Ascending aorta (tissue), 2 donors: ENCODE measurements around the gene DAGLB. TPM values are rescaled to one million over a fixed set of nuclear protein-coding genes. Genes with fewer than 3 reads are reported as not detected.

ENCODE experiments used
- DNase-seq, 2 donors: peaks; one replicate each; pipeline ENCODE4 v3.0.0-alpha.2; 2019; ENCODE audit warnings: low spot score in 2 of 2
- H3K27ac ChIP-seq, 2 donors: fragments of 200-600 bp; sonication (generic); one replicate each; pipeline ENCODE4 v1.5.1; 2016 to 2017; ENCODE audit warnings: mild to moderate bottlenecking in 1 of 2
- H3K27me3 ChIP-seq: fragments of 200-600 bp; sonication (generic); one replicate; pipeline ENCODE4 v1.5.1; 2017
- H3K36me3 ChIP-seq, 2 donors: fragments of 200-600 bp; sonication (generic); one replicate each; pipeline ENCODE4 v1.5.1; 2016
- H3K4me1 ChIP-seq, 2 donors: fragments of 200-600 bp; sonication (generic); one replicate each; pipeline ENCODE4 v1.5.1; 2016 to 2017; ENCODE audit warnings: mild to moderate bottlenecking in 1 of 2
- H3K4me3 ChIP-seq, 2 donors: fragments of 200-600 bp; sonication (generic); one replicate each; pipeline ENCODE4 v1.5.1; 2016 to 2017; ENCODE audit warnings: mild to moderate bottlenecking in 1 of 2
- H3K9me3 ChIP-seq, 2 donors: fragments of 200-600 bp; sonication (generic); one replicate each; pipeline ENCODE4 v1.5.1; 2016
- intact Hi-C: fragments of 100-400 bp; cut with DNase I; formaldehyde crosslinking; loops from one replicate; pipeline ENCODE4 v1.15.1; 2023
- total RNA-seq: library from RNA; depleted of rRNA; stranded (reverse); fragments of >200 nt; gene quantifications from one replicate; pipeline ENCODE4 v1.1.0, GENCODE V29; 2016
- TF ChIP-seq, protein P1 (sequence below), 3 experiments: fragments of 200-600 bp in 2 of 3; fragments of 450-650 bp in 1 of 3; sonication (generic) in 2 of 3; IDR thresholded peaks; one replicate each; pipeline ENCODE4 v1.5.1; 2016 to 2019; ENCODE audit warnings: antibody characterized with exemption in 3 of 3, mild to moderate bottlenecking in 1 of 3, moderate library complexity in 1 of 3

DAGLB gene, protein sequence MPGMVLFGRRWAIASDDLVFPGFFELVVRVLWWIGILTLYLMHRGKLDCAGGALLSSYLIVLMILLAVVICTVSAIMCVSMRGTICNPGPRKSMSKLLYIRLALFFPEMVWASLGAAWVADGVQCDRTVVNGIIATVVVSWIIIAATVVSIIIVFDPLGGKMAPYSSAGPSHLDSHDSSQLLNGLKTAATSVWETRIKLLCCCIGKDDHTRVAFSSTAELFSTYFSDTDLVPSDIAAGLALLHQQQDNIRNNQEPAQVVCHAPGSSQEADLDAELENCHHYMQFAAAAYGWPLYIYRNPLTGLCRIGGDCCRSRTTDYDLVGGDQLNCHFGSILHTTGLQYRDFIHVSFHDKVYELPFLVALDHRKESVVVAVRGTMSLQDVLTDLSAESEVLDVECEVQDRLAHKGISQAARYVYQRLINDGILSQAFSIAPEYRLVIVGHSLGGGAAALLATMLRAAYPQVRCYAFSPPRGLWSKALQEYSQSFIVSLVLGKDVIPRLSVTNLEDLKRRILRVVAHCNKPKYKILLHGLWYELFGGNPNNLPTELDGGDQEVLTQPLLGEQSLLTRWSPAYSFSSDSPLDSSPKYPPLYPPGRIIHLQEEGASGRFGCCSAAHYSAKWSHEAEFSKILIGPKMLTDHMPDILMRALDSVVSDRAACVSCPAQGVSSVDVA
- total RNA-seq, result 5.2 TPM

DNA sequence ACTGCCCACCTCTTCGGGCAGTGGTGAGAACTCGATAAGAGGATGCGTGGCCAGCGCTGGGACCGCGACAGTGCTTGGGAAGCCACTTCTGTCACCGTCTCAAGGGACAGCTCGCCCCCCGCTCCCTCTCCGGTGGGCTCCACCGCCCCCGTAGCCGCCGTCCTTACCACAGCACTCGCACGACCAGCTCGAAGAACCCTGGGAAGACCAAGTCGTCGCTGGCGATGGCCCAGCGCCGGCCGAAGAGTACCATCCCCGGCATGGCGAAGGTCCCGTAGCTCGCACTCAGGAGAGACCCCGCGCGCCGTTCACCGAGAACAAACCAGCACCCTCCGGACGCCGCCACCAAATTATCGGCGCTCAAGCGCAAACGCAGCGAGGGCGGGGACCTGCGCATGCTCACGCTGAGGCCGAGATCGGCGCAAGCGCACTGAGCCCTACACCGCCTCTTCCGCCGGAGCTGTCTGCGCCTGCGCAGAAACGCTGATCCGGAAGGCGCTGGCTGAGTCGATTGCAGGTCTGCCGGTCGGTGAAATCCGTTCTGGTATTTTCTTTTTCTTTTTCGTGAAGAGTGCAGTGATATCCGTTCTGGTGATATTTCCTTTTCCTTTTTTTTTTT, at the start of gene DAGLB:
DAGLB (minus strand) TSS at position 374 of the 619 bp plus-strand sequence; CDS start at position 262, 112 bp downstream.
- H3K4me1 ChIP-seq, result peaks cover 0 to 4% of the 10 kb centered on the region in 2 donors
- DNase-seq, result peak; percentile 53 to 93
- peak within 1 kb of the TSS; percentile 88 to 95 for H3K27ac ChIP-seq
- TF ChIP-seq, protein P1, sequence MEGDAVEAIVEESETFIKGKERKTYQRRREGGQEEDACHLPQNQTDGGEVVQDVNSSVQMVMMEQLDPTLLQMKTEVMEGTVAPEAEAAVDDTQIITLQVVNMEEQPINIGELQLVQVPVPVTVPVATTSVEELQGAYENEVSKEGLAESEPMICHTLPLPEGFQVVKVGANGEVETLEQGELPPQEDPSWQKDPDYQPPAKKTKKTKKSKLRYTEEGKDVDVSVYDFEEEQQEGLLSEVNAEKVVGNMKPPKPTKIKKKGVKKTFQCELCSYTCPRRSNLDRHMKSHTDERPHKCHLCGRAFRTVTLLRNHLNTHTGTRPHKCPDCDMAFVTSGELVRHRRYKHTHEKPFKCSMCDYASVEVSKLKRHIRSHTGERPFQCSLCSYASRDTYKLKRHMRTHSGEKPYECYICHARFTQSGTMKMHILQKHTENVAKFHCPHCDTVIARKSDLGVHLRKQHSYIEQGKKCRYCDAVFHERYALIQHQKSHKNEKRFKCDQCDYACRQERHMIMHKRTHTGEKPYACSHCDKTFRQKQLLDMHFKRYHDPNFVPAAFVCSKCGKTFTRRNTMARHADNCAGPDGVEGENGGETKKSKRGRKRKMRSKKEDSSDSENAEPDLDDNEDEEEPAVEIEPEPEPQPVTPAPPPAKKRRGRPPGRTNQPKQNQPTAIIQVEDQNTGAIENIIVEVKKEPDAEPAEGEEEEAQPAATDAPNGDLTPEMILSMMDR (IDR thresholded peaks at IDR 0.05), result no peak
- H3K9me3 ChIP-seq, result no peaks in the 10 kb centered on the region
- no peaks in the 10 kb centered on the region for H3K27me3 ChIP-seq
- intact Hi-C loops, result loop anchor here (10.0 kb wide), 1 partner anchor 283 kb away; no protein-coding TSS in a partner anchor
- H3K4me3 ChIP-seq, result peak within 1 kb of the TSS; percentile 89 to 98
- H3K36me3 ChIP-seq, result peaks cover 4 to 16% of the 10 kb centered on the region in 2 donors

DNA sequence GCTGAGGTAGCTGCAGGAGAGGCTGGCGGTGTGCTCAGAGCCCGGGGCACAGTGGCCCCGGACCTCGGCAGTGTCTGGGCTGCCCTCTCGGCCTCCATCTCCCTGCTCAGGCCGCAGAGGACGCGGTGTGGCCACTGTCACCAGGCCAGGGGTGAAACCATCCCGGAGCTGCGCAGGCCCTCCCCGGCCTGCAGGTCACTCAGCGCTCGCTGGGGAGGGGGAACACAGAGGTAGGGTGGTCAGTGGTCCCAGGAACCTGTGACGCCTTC, 49.8 kb upstream of the DAGLB start:
- TF ChIP-seq, protein P1 (IDR thresholded peaks at IDR 0.05), result no peak
- intact Hi-C loops, result no loop called here
- no peak overlapping the region for H3K4me3 ChIP-seq
- H3K36me3 ChIP-seq, result no peaks in the 10 kb centered on the region
- no peaks in the 10 kb centered on the region for H3K4me1 ChIP-seq
- H3K27ac ChIP-seq, result no peak overlapping the region
- DNase-seq, result no peak
- H3K27me3 ChIP-seq, result no peaks in the 10 kb centered on the region
- no peaks in the 10 kb centered on the region for H3K9me3 ChIP-seq

DNA sequence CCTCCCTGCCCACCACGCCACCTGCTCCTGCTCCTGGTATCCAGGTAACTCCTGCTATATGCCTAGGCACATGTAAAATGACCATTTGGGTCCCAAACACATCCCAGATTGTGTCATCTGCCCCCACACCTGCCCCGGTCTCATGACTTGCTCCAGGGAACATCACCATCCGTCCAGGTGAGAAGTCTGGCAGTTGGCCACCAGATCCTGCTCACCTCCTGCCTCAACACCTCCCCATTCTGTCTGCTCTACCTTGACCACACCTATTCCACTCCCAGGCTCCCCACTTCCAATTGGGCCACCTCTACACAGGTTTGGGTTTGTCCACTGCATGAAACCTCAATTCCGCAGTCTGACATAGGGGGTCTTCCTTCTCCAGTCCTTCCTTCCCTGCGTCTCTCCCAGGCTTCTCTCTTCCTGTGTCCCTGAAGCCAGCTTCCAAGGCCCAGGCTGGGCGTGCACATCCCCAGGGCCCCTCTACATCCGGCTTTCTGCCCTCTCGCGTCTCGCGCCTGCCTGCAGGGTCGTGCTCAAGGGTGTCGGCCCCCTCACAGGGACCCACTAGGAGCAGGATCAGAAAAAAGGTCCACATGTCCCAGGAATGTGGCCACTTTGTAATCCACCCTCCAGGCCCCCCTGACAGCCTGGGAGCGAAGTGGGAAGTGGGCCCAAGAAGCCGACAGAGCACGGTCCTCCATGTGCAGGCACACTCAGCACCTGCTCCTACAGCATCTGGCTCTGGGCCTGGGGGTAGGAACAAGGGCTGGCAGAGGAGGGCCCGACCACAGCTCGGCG, 49.3 kb upstream of the DAGLB start:
- H3K36me3 ChIP-seq, result no peaks in the 10 kb centered on the region
- no peaks in the 10 kb centered on the region for H3K9me3 ChIP-seq
- no peaks in the 10 kb centered on the region for H3K4me1 ChIP-seq
- TF ChIP-seq, protein P1 (IDR thresholded peaks at IDR 0.05), result no peak
- no peak for DNase-seq
- intact Hi-C loops, result no loop called here
- H3K27ac ChIP-seq, result no peak overlapping the region
- no peaks in the 10 kb centered on the region for H3K27me3 ChIP-seq
- no peak overlapping the region for H3K4me3 ChIP-seq

DNA sequence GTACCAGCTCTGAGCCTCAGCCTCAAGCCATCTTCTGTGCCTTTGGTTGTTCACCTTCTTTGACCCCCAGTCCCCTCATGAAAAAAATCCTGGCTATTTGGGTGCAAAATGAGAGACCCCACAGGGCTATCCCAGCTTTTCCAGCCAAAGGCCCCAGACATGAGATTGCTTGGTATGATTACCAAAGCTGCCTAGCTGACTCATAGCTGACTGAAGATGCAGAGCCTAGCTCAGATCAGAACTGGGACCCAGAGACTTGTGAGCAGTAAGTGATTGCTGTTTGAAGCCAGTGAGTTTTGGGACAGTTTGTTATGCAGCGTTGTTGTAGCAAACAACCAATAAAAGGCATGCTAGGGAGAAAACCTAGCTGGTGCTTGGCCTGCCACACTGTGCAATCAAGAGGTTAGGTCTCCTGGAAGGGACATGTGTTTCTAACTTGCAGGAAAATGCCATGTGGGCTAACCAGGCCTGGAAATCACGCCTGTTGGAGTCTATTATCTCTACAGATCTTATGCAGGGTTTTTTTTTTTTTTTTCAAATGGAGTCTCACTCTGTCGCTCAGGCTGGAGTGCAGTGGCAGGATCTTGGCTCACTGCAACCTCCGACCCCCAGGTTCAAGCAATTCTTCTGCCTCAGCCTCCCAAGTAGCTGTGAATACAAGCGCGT, 48.0 kb upstream of the DAGLB start:
- no peaks in the 10 kb centered on the region for H3K9me3 ChIP-seq
- H3K27me3 ChIP-seq, result no peaks in the 10 kb centered on the region
- intact Hi-C loops, result no loop called here
- TF ChIP-seq, protein P1 (IDR thresholded peaks at IDR 0.05), result no peak
- H3K4me1 ChIP-seq, result no peaks in the 10 kb centered on the region
- H3K36me3 ChIP-seq, result no peaks in the 10 kb centered on the region
- H3K4me3 ChIP-seq, result no peak overlapping the region
- no peak overlapping the region for H3K27ac ChIP-seq
- DNase-seq, result no peak

DNA sequence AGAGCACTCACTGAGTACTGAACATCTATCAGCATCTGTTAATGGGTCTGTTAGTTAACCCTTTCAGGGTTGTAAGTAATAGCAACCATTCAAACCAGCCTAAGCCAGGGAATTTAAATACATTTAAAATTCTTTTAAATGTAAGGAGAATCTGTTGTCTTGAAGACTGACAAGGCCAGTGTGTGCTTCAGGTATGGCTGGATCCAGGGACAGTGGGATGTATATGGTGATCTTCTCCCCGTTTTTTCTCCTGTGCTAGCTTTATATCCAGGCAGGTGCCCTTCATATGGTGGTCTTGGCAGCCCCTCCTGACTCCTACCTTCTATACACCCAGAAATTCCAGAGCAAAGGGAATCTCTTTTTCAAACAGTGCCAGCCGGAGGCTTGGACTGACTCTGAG, 46.6 kb upstream of the DAGLB start:
- no peaks in the 10 kb centered on the region for H3K9me3 ChIP-seq
- no peak for DNase-seq
- no peaks in the 10 kb centered on the region for H3K27me3 ChIP-seq
- TF ChIP-seq, protein P1 (IDR thresholded peaks at IDR 0.05), result no peak
- intact Hi-C loops, result no loop called here
- no peaks in the 10 kb centered on the region for H3K4me1 ChIP-seq
- no peak overlapping the region for H3K4me3 ChIP-seq
- no peak overlapping the region for H3K27ac ChIP-seq
- no peaks in the 10 kb centered on the region for H3K36me3 ChIP-seq
